Suppressor macrophage treated with lipopolysaccharide for 1 hour (primary cell): ENCODE data around the gene ITCH.
"Not testable (repeated sequence)": the region's sequence is repeated elsewhere in the genome, so short reads cannot be mapped to it uniquely, and the experiment has no call there.

ENCODE experiments used
- DNase-seq, 3 donors: peaks; one replicate each; pipeline ENCODE4 v3.0.0-alpha.2; 2020 to 2022

Gene ITCH

GRCh38 chr20:34421766-34422466 is 58.8 kb downstream of the ITCH start:
- DNase-seq = no peak

- not testable (repeated sequence) for DNase-seq
Observed at GRCh38 chr20:34425032-34425690, 62.1 kb downstream of the ITCH start.

- peak; percentile 11 to 34 (median 26) for DNase-seq
Observed at GRCh38 chr20:34426026-34426425, 63.0 kb downstream of the ITCH start.

- DNase-seq = no peak
Observed at GRCh38 chr20:34427331-34427730, 64.3 kb downstream of the ITCH start.

DNA sequence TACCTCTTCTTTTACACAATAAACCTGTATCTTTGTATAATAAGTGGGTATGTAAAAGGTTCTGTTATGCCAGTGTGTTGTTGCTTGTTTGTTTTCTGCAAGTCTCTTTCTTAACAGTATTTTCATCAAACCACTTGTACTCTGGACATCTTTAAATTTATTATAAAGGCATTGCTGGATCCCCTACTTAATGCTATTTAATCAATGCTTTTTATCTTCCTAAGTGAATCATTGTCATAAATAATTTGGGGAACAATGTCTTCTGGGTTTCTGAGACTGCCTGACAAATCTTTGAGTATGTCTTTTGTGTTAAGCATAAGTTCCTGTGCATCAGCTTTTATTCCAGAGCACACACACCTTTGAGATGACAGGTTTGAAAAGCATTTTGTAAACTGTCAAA is 64.7 kb downstream of the ITCH start:
- no peak for DNase-seq

- DNase-seq = peak in 2 of 3 donors; percentile 3 to 10
Observed at GRCh38 chr20:34431168-34431567, 68.1 kb downstream of the ITCH start.

DNA sequence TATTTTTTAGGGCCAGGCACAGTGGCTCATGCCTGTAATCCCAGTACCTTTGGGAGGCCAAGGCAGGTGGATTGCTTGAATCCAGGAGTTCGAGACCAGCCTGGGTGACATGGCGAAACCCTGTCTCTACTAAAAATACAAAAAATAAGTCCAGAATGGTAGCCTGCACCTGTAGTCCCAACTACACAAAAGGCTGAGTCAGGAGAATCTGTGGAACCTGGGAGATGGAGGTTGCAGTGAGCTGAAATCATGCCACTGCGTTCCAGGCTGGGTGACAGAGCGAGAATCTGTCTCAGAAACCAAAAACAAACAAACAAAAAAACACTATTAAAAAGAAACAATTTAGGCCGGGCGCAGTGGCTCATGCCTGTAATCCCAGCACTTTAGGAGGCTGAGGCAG is 69.6 kb downstream of the ITCH start:
- DNase-seq = not testable (repeated sequence)

DNA sequence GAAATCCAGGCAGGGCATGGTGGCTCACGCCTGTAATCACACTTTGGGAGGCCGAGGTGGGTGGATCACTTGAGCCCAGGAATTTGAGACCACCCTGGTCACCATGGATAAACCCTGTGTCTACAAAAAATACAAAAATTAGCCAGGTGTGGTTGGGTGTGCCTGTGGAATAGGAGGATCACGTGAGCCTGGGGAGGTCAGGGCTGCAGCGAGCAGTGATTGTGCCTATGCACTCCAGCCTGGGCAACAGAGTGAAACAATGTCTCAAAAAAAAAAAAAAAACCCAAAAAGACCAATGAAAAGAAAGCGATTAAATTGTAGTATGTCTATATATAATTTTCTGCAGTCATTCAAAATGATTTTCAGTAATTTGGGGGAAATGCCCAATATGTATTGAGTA is 70.3 kb downstream of the ITCH start:
- DNase-seq = no peak

GRCh38 chr20:34435589-34435988 is 72.5 kb downstream of the ITCH start:
- DNase-seq = peak in 2 of 3 donors; percentile 5 to 25

DNA sequence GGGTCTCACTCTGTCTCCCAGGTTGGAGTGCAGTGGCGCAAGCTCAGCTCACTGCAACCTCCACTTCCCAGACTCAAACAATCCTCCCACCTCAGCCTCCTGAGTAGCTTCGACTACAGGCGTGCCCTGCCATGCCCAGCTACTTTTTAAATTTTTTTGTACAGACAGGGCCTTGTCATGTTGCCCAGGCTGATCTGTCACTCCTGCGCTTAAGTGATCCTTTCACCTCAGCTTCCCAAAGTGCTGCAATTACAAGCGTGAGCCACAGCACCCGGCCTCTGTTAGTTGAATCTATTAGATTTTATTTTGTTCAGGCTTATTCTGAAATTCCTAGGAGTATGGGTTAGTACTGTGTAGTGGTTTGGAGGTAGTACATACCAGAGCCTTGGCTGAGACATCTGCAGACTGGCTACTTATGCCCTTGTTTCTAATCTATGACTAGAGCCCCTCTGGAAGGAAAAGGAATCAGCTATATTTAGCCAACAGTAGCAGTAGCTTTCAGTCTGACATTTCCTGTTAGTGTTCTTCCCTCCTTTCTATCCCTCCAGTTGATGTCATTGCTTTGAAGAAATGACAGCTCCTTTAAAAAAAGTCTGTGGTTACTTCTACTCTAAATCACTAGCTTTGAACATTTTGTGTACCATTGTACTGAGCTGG is 74.4 kb downstream of the ITCH start:
- no peak for DNase-seq

GRCh38 chr20:34439168-34439567 is 76.1 kb downstream of the ITCH start:
- DNase-seq = no peak

DNA sequence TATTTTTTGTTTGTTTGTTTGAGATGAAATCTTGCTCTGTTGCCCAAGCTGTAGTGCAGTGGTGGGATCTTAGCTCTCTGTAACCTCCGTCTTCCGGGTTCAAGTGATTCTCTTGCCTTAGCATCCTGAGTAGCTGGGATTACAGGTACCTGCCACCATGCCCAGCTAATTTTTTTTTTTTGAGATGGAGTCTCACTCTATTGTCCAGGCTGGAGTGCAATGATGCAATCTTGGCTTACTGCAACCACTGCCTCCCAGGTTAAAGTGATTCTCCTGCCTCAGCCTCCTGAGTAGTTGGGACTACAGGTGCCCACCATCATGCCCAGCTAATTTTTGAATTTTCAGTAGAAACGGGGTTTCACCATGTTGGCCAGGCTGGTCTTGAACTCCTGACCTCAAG is 78.3 kb downstream of the ITCH start:
- not testable (repeated sequence) for DNase-seq

DNA sequence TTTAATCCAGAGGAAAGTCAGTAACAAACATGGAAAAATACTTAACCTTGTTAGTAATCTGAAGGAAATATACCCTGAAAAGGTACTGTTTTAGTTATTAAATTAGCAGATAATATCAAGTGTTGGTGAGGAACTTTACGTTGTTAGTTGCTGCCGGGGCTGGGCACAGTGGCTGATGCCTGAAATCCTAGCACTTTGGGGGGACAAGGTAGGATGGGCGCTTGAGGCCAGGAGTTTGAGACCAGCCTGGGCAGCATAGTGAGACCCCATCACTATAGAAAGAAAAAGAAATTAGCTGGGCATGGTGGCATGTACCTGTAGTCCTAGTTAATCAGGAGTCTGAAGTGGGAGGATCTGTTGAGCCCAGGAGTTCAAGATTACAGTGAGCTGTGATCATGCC is 80.5 kb downstream of the ITCH start:
- no peak for DNase-seq

DNA sequence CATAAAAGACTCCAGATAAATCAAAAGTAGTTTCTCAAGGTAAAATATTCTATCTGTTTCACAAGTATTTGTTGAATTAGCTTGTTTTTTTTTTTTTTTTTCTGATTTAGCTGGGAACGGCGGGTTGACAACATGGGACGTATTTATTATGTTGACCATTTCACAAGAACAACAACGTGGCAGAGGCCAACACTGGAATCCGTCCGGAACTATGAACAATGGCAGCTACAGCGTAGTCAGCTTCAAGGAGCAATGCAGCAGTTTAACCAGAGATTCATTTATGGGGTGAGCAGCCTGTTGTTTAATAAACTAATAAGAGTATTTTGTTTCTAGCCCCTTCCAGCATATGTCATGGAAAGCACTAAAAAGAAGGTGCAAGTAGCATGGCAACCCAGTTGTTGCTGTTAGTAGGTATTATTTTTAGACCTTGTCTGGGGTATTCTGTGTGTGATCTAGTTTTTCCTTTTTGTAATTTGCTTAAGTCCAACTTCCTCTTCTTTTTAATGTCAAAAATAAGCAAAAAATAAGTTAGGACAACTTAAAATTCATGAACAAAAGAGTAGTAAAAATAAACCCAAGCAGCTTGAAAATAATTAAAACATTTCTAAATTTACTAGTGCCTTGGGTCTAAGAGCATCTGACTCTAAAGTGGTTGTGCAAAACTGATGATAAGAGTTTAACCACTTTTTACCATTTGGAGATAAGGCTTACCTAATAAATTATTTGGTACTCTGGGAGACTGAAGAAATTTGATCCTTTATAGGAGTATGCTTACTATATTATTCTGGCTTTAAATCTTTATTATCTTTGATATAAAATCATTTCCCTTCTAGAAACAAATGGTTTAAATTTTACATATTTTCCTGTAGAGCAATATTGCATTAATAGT is 82.3 kb downstream of the ITCH start:
- peak in 1 of 3 donors; percentile 22 for DNase-seq

DNA sequence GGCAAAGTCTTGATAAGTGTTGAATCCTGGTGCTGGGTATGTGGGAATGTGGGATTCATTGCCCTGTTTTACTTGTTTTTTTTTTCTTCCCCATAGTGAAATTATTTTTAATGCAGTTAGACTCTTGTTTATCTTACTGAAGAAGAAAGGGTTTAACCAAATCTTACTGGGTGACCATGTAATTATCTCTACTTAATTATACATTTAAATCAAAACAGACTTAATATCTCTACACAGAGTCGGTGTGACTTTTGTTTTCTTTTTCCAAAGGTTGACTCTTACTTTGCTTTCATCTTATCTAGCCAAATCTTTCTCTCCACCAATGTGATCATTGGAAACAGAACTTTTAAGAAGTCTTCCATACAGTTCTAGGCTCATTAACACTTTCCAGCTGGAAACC is 85.4 kb downstream of the ITCH start:
- DNase-seq = no peak

GRCh38 chr20:34449674-34450592 is 86.9 kb downstream of the ITCH start:
- no peak for DNase-seq

DNA sequence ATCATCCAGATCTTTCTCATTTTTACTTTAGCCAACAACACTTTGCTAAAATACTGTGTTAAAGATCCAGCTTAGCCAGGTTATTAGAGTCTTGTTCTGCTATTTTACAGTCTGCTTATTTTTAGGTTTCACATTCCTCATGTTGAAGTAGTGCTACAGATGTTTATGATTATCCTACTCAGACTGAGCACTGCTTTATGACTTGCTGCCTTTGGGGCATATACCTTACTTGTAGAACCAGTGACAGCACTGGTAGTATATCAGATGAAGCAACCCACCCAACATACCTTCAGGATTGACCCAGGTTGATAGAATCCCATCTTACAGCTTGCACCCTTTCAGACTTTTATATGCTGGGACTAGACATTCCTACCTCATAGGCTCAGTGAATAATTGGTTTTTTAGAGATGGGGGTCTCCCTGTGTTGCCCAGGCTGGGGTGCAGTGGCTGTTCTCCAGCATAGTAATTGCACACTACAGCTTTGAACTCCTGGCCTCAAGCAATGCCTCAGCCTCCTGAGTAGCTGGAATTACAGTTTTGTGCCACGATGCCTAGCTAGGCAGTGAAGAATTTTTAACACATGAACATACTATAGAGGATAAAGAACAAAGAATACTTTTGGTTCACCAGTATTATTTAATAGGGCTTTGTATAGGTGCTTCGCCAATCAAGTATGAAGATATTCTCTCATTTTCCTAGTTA is 89.4 kb downstream of the ITCH start:
- DNase-seq = no peak

GRCh38 chr20:34458631-34459030 is 95.6 kb downstream of the ITCH start:
- DNase-seq = no peak

- no peak for DNase-seq
Observed at GRCh38 chr20:34459209-34459897, 96.3 kb downstream of the ITCH start.

- peak in 1 of 3 donors; percentile 13 for DNase-seq
Observed at GRCh38 chr20:34461779-34462087, 98.7 kb downstream of the ITCH start.

- DNase-seq = peak in 1 of 3 donors; percentile 1
Observed at GRCh38 chr20:34468951-34469350, 105.9 kb downstream of the ITCH start.
